NCI-H1048 (cell line): ENCODE data around the gene EPM2AIP1.
"Not testable (repeated sequence)": the region's sequence is repeated elsewhere in the genome, so short reads cannot be mapped to it uniquely, and the experiment has no call there.

Experiments used
- DNase-seq: peaks from one replicate; lab custom pipeline; 2025; lab: John Stamatoyannopoulos, UW

The EPM2AIP1 gene

GRCh38 chr3:36954452-36955134, 38.3 kb downstream of the EPM2AIP1 start:
- no peak for DNase-seq

- not testable (repeated sequence) for DNase-seq
These were observed 45.1 kb downstream of the EPM2AIP1 start for GRCh38 chr3:36947814-36948213.

GRCh38 chr3:36945333-36945980, 47.5 kb downstream of the EPM2AIP1 start:
- no peak for DNase-seq

- no peak for DNase-seq
These were observed 48.2 kb downstream of the EPM2AIP1 start, which contains the start of gene TRANK1 for GRCh38 chr3:36944641-36945270. TSS of gene TRANK1 (minus strand) at chr3:36945054. CDS start at chr3:36944809, 245 bp downstream.

GRCh38 chr3:36944012-36944640, 48.8 kb downstream of the EPM2AIP1 start:
- DNase-seq: no peak

GRCh38 chr3:36943601-36944000, 49.3 kb downstream of the EPM2AIP1 start:
- DNase-seq: no peak

GRCh38 chr3:36942638-36943248, 50.2 kb downstream of the EPM2AIP1 start:
- no peak for DNase-seq

GRCh38 chr3:36941658-36942057, 51.3 kb downstream of the EPM2AIP1 start:
- DNase-seq: no peak

- no peak for DNase-seq
These were observed 51.8 kb downstream of the EPM2AIP1 start for GRCh38 chr3:36941162-36941561.

- no peak for DNase-seq
These were observed 55.4 kb downstream of the EPM2AIP1 start for GRCh38 chr3:36937492-36937891.
